NCI-H446 (cell line): Measurements from ENCODE around the gene GCC1.

Source experiments
- DNase-seq, 2 experiments: peaks; one replicate each; lab custom pipeline; 2025; lab: John Stamatoyannopoulos, UW

Gene GCC1

DNA sequence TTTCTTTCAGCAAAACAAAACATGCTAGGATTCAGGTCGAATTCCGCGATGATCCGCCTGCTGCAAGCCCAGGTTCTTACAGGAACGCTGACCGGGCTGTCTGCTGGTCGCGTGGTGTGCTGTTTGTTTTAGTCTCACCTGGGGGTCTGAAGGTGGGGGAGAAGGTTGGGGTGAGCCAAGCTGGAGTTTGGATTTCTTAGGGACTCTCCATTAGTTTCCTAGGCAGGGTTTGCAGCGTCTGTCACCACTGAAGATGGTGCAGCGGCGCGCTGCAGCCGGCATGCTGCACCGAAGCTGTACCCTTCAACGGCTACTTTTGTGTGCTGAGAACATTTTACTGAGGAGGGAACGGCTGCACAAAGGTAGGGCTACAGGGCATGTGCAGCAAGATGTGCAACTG, 48.7 kb downstream of the GCC1 start:
- no peak for DNase-seq

DNA sequence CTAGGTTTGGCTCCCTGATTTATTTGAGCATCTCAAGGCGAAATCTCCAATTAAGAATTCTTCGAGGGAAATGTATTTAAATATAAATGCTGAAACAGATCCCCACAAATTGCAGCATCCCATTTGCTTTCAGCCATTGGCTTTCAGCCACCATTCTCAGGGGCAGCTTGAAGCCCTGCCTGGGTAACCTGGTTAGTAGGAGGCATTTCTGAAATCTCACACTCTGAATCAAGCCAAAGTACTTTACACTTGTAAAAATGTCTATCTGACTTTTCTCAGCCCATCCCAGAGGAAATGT, 49.1 kb downstream of the GCC1 start:
- no peak for DNase-seq

DNA sequence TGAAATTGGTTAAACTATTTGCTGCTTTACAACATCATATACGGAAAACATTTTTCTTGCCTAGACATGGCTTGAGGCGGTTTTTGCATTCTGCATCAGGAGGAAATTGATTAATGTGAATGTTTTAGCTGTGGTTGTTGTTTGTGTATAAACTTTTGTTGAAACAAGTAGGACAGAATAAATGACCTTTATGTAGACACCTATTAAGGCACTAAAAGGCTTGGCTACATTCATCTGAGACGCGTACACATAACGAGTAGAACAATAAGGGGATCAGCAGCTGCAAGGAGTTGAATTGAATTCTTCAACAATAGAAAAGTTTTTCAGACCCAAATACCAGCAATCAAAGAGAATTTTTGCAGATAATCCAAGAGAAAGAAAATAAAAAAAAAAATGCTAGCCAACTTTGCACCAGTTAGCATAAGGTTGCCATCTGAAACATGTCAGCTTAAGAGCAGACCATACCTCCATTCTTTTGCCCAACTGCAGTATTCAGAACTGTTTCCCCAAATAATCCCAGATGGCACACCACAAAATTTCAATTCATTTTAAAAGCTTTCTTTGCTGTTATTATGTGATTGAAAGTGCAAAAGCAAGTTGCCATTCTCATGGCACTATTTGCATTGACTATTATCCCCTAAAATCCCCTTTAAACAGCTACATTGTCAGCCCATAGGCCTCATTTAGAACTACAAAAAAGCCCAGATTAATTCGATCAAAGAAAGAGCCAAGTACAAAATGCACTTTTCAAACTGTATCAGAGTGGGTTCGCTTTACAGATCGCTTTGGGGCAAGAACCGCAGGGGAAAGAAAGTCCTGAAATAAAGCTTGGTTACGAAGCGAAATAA, 49.6 kb downstream of the GCC1 start:
- no peak for DNase-seq

DNA sequence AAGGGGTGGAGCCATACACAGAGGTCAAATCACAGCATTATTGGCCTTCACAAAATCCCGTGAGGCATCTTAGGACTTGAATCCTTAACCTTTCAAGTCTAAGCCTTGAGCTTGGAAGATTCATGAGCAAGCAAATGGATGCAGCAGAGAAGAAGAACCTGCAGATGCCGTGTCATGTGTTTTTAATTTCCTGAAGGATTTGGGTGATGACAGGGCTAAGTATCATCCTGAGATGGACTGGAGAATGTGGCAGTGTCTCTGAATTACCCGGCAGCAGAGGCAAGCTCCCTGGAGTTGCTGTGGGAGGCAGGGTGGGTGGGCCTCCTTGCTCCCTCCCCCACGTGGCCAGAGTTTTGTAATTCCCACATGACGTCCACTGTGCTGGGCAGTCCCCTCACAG, 50.8 kb downstream of the GCC1 start:
- no peak for DNase-seq

DNA sequence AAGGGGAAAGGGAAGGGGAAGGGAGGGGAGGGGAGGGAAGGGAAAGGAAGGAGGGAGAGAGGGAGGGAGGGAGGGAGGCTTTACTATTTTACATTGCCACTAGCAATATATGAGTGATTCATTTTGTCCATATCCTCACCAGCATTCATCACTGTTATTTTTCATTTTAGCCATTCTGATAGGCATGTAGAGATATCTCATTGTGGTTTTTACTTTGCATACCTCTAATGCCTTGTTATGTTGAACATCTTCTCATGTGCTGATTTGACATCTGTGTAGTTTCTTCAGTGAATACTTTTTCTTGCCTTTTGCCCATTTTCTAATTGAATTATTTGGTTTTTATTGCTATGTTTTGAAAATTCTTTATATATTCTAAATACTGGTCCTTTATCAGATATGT, 52.7 kb downstream of the GCC1 start:
- DNase-seq = no peak

DNA sequence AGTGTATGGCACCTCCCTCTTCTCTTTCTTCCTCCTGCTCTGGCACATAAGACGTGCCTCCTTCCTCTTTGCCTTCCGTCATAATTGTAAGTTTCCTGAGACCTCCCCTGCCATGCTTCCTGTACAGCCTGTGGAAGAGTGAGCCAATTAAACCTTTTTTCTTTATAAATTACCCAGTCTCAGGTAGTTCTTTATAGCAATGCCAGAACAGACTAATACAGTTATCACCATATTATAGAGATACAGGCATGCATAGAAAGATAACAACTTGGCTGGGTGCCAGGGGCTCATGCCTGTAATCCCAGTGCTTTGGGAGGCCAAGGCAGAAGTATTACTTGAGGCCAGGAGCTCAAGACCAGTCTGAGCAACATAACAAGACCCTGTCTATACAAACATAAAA, 53.2 kb downstream of the GCC1 start:
- DNase-seq = no peak
